ENCODE data around the gene ECHDC1. TPM values are rescaled to one million over a fixed set of nuclear protein-coding genes. Genes with fewer than 3 reads are reported as not detected.
A peak's percentile ranks its signal among the peaks of the same experiment; 100 is the strongest.

The ECHDC1 gene
- total and polyA plus RNA-seq, 2 donors from 2014 or later = 44.4 to 76.7 TPM

GRCh38 chr6:127352524-127352923, 9.1 kb upstream of the ECHDC1 start:
- no peak overlapping the region for H3K9ac ChIP-seq (ENCODE audit: low read length in 3 of 3)
- no peak for TF ChIP-seq CTCF (IDR thresholded peaks at IDR 0.05; ENCODE audit: borderline replicate concordance, extremely low read depth, insufficient read depth)
- no peak overlapping the region for H3K27ac ChIP-seq (ENCODE audit: low read depth in 2 of 2, low read length in 2 of 2)
- no peaks in the 10 kb centered on the region for H3K27me3 ChIP-seq (ENCODE audit: control insufficient read depth, insufficient read depth, low read length)
- no peak overlapping the region for H3K4me3 ChIP-seq (ENCODE audit: low read length in 3 of 3)
- no peaks in the 10 kb centered on the region for H3K4me1 ChIP-seq (ENCODE audit: control insufficient read depth in 2 of 3, insufficient read depth in 2 of 3, low read depth in 1 of 3, low read length in 3 of 3)
- H3K9me3 ChIP-seq (ENCODE audit: control insufficient read depth in 2 of 3, insufficient read depth in 1 of 3, low read length in 3 of 3) = peaks cover 0 to 8% (median 3%) of the 10 kb centered on the region in 3 donors
- peak; percentile 27 for FAIRE-seq
- H3K36me3 ChIP-seq (ENCODE audit: control insufficient read depth in 2 of 3, insufficient read depth in 3 of 3, low read length in 3 of 3) = no peaks in the 10 kb centered on the region
- intact Hi-C loops (cut with DNase I) = no loop called here
- DNase-seq = no peak

DNA sequence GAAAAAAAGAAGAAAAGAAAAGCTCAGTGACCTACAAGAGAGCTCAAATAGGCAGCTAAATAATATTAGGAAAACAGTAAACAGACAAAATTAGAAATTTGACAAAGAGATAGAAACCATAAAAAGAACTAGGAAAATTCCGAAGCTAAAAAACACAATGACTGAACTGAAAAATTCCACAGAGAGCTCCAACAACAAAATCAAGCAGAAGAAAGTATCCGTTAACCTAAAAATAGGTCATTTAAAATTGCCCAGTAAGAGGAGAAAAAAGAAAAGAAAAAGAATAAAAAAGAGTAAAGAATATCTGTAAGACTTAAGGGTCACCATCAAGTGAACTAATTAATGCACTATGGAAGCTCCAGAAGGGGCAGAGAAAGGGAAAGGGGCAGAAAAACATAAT, 6.6 kb upstream of the ECHDC1 start:
- FAIRE-seq = no peak
- H3K27me3 ChIP-seq (ENCODE audit: control insufficient read depth, insufficient read depth, low read length) = no peaks in the 10 kb centered on the region
- DNase-seq = no peak
- peaks cover 0 to 7% (median 3%) of the 10 kb centered on the region in 3 donors for H3K9me3 ChIP-seq (ENCODE audit: control insufficient read depth in 2 of 3, insufficient read depth in 1 of 3, low read length in 3 of 3)
- no peak overlapping the region for H3K9ac ChIP-seq (ENCODE audit: low read length in 3 of 3)
- no peak for TF ChIP-seq CTCF (IDR thresholded peaks at IDR 0.05; ENCODE audit: borderline replicate concordance, extremely low read depth, insufficient read depth)
- intact Hi-C loops (cut with DNase I) = no loop called here
- no peaks in the 10 kb centered on the region for H3K36me3 ChIP-seq (ENCODE audit: control insufficient read depth in 2 of 3, insufficient read depth in 3 of 3, low read length in 3 of 3)
- no peak overlapping the region for H3K27ac ChIP-seq (ENCODE audit: low read depth in 2 of 2, low read length in 2 of 2)
- no peak overlapping the region for H3K4me3 ChIP-seq (ENCODE audit: low read length in 3 of 3)
- H3K4me1 ChIP-seq (ENCODE audit: control insufficient read depth in 2 of 3, insufficient read depth in 2 of 3, low read depth in 1 of 3, low read length in 3 of 3) = no peaks in the 10 kb centered on the region

DNA sequence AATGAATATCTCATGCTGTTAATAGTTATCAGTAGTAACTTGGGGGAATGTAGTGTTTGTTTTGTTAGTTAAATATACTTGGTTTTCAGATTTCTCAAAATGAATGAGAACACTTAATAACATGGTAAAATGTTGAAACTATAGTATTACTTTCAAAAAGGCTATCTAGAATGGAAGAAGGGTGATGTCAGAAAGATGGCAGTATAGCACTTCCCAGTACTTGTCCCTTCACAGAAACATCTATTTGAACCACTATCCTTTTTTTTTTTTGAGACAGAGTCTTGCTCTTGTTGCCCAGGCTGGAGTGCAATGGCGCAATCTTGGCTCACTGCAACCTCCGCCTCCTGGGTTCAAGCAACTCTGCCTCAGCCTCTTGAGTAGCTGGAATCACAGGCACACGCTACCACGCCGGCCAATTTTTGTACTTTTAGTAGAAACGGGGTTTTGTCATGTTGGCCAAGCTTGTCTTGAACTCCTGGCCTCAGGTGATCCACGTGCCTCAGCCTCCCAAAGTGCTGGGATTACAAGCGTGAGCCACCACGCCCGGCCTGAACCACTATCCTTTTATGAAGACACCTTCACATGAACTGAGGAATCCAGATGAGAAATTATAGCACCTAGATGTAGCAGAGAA, 4.7 kb upstream of the ECHDC1 start:
- DNase-seq (no peak), FAIRE-seq (no peak)
- H3K4me3 ChIP-seq (ENCODE audit: low read length in 3 of 3) = no peak overlapping the region
- TF ChIP-seq CTCF (IDR thresholded peaks at IDR 0.05; ENCODE audit: borderline replicate concordance, extremely low read depth, insufficient read depth) = no peak
- intact Hi-C loops (cut with DNase I) = no loop called here
- peaks cover 0 to 5% (median 3%) of the 10 kb centered on the region in 3 donors for H3K9me3 ChIP-seq (ENCODE audit: control insufficient read depth in 2 of 3, insufficient read depth in 1 of 3, low read length in 3 of 3)
- no peaks in the 10 kb centered on the region for H3K4me1 ChIP-seq (ENCODE audit: control insufficient read depth in 2 of 3, insufficient read depth in 2 of 3, low read depth in 1 of 3, low read length in 3 of 3)
- no peak overlapping the region for H3K9ac ChIP-seq (ENCODE audit: low read length in 3 of 3)
- H3K36me3 ChIP-seq (ENCODE audit: control insufficient read depth in 2 of 3, insufficient read depth in 3 of 3, low read length in 3 of 3) = no peaks in the 10 kb centered on the region
- no peaks in the 10 kb centered on the region for H3K27me3 ChIP-seq (ENCODE audit: control insufficient read depth, insufficient read depth, low read length)
- H3K27ac ChIP-seq (ENCODE audit: low read depth in 2 of 2, low read length in 2 of 2) = no peak overlapping the region

DNA sequence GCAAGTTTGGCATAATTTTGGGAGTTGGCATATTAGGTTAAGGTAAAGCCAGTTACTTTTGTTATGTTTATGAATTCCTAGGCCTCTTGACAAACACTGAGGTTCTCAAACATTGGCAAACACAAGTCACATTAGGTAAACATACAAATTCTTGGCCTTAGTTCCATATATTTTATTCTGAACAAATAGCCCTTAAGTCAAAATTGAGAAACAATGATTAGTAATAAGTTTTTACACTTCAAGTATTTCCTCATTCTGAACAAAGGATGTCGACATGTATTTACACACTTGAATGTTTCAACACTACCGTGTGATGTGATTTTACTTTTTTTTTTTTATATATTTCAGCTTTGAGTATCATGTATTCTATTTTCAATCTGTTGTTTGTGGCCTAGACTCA, 3.8 kb upstream of the ECHDC1 start:
- Histone ChIP-seq H3K27ac (ENCODE audit: low read depth in 2 of 2, low read length in 2 of 2) (no peak overlapping the region), H3K27me3 (ENCODE audit: control insufficient read depth, insufficient read depth, low read length) (no peaks in the 10 kb centered on the region), H3K9me3 (ENCODE audit: control insufficient read depth in 2 of 3, insufficient read depth in 1 of 3, low read length in 3 of 3) (peaks cover 0 to 5% (median 3%) of the 10 kb centered on the region in 3 donors), H3K36me3 (ENCODE audit: control insufficient read depth in 2 of 3, insufficient read depth in 3 of 3, low read length in 3 of 3) (no peaks in the 10 kb centered on the region), H3K9ac (ENCODE audit: low read length in 3 of 3) (no peak overlapping the region), H3K4me1 (ENCODE audit: control insufficient read depth in 2 of 3, insufficient read depth in 2 of 3, low read depth in 1 of 3, low read length in 3 of 3) (no peaks in the 10 kb centered on the region), H3K4me3 (ENCODE audit: low read length in 3 of 3) (no peak overlapping the region)
- TF ChIP-seq CTCF (IDR thresholded peaks at IDR 0.05; ENCODE audit: borderline replicate concordance, extremely low read depth, insufficient read depth) = no peak
- intact Hi-C loops (cut with DNase I) = no loop called here
- DNase-seq (no peak), FAIRE-seq (no peak)
